ENCODE measurements around the gene DHRS7C. TPM values are rescaled to one million over a fixed set of nuclear protein-coding genes. Genes with fewer than 3 reads are reported as not detected.
A peak's percentile ranks its signal among the peaks of the same experiment; 100 is the strongest.

Gene DHRS7C
- total RNA-seq, 1 experiment from 2014 or later = not detected

DNA sequence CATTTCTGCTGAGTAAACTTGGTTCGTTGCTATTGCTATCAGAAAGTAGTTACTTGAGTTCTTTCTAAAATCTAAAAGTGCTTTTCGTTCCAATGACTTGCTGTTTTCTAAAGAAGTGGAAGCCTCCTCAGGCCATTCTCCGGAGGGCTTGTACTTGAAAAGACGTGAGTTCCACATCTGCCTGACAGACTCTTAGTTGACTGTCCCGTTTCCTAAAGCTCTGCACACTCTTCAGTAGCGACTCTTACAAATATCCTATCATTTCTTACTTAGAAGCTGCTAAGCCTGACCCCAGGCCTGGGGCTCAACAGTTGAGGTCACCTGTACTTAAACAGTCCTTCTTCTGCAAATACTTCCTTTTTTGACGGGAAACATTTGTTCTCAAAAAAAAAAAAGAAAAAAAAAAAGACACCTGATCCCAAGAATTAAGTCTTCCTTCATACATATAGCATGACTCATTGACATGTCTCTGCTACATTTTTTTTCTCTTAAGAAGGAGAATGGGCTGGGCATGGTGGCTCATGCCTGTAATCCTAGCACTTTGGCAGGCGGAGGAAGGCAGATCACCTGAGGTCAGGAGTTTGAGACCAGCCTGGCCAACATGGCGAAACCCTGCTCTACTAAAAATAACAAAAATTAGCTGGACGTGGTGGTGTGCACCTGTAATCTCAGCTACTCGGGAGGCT is 61.5 kb downstream of the DHRS7C start (continued):
- TF ChIP-seq, protein P1, sequence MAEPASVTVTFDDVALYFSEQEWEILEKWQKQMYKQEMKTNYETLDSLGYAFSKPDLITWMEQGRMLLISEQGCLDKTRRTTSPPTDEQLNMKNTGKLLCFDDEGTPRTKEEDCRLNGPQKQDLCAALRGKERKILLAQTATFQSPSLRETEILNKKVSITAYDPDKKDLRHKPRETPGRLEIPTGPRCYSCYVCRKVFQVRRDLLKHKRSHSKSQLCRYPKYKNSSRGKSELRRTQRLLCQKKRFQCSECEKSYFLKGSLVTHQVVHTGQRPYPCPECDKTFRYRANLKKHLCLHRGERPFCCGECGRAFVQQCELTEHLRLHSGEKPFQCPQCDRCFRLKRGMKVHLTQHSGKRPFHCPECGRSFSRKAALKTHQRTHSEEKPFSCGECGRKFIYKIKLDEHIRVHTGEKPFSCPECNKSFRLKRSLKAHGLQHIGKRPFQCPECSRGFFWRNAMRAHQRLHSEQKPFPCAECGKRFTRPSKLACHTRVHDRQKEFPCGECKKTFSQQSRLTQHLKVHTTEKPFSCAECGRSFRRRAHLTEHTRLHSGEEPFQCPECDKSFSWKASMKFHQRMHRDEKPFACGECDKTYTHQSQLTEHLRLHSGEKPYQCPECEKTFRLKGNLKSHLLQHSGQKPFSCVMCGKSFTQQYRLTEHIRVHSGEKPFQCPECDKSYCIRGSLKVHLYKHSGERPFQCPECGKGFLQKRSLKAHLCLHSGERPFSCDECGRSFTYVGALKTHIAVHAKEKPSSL (CRISPR knock-in tag; conservative IDR thresholded peaks at IDR 0.05) = no peak
- TF ChIP-seq, protein P2, sequence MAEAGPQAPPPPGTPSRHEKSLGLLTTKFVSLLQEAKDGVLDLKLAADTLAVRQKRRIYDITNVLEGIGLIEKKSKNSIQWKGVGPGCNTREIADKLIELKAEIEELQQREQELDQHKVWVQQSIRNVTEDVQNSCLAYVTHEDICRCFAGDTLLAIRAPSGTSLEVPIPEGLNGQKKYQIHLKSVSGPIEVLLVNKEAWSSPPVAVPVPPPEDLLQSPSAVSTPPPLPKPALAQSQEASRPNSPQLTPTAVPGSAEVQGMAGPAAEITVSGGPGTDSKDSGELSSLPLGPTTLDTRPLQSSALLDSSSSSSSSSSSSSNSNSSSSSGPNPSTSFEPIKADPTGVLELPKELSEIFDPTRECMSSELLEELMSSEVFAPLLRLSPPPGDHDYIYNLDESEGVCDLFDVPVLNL (CRISPR knock-in tag; IDR thresholded peaks at IDR 0.05; ENCODE audit: borderline replicate concordance, low read depth) = no peak
- TF ChIP-seq, protein P3, sequence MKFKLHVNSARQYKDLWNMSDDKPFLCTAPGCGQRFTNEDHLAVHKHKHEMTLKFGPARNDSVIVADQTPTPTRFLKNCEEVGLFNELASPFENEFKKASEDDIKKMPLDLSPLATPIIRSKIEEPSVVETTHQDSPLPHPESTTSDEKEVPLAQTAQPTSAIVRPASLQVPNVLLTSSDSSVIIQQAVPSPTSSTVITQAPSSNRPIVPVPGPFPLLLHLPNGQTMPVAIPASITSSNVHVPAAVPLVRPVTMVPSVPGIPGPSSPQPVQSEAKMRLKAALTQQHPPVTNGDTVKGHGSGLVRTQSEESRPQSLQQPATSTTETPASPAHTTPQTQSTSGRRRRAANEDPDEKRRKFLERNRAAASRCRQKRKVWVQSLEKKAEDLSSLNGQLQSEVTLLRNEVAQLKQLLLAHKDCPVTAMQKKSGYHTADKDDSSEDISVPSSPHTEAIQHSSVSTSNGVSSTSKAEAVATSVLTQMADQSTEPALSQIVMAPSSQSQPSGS (CRISPR knock-in tag; IDR thresholded peaks at IDR 0.05; ENCODE audit: borderline replicate concordance, low read depth) = no peak
- no peak for TF ChIP-seq CDX4 (CRISPR knock-in tag; IDR thresholded peaks at IDR 0.05; ENCODE audit: borderline replicate concordance)

DNA sequence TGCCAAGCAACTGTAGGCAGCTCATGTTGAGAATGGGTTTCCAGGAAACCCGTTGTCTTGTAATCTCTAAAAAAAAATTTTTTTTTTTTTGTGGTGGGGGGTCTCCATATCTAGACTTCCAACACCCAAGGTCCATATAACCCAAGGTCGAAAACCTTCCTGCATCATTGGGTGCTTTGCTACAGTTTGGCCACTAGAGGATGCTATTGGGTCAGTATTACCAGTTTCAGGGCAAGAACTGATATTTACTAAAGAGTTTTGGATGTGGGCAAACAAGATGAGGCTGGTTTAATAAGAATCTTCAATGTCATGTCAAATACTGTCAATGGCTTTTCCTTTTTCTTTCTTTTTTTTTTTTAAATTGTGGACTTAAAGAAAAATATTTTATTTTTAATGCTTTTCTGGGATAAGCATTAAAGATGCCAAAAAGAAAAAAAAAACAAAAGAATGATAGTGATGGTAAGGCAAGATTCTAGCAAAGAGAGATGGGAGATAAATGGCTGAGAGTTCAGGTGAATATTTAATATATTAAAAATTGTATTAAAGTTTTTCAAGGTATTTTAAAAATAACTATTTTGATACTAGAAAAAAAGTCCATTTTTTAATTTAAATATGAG is 62.2 kb downstream of the DHRS7C start:
- CTCF ChIA-PET = interaction anchor here (0.6 to 1.9 kb wide), 15 partner anchors 9 to 200 kb away, joined by 3 to 13 read pairs (median 4); partner anchors contain the start of genes CFAP52 and USP43
- TF ChIP-seq ATF3 (CRISPR knock-in tag; conservative IDR thresholded peaks at IDR 0.05) (no peak), HMGA2 (CRISPR knock-in tag; IDR thresholded peaks at IDR 0.05) (peak; percentile 29; the same call in 1 of the 2 replicates), SOX15 (CRISPR knock-in tag; IDR thresholded peaks at IDR 0.05) (no peak), ARID4B (CRISPR knock-in tag; IDR thresholded peaks at IDR 0.05; ENCODE audit: borderline replicate concordance) (no peak)
- TF ChIP-seq, protein P4, sequence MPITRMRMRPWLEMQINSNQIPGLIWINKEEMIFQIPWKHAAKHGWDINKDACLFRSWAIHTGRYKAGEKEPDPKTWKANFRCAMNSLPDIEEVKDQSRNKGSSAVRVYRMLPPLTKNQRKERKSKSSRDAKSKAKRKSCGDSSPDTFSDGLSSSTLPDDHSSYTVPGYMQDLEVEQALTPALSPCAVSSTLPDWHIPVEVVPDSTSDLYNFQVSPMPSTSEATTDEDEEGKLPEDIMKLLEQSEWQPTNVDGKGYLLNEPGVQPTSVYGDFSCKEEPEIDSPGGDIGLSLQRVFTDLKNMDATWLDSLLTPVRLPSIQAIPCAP (CRISPR knock-in tag; IDR thresholded peaks at IDR 0.05) = no peak
- TF ChIP-seq, protein P5, sequence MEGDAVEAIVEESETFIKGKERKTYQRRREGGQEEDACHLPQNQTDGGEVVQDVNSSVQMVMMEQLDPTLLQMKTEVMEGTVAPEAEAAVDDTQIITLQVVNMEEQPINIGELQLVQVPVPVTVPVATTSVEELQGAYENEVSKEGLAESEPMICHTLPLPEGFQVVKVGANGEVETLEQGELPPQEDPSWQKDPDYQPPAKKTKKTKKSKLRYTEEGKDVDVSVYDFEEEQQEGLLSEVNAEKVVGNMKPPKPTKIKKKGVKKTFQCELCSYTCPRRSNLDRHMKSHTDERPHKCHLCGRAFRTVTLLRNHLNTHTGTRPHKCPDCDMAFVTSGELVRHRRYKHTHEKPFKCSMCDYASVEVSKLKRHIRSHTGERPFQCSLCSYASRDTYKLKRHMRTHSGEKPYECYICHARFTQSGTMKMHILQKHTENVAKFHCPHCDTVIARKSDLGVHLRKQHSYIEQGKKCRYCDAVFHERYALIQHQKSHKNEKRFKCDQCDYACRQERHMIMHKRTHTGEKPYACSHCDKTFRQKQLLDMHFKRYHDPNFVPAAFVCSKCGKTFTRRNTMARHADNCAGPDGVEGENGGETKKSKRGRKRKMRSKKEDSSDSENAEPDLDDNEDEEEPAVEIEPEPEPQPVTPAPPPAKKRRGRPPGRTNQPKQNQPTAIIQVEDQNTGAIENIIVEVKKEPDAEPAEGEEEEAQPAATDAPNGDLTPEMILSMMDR (IDR thresholded peaks at IDR 0.05) = peak; percentile 96
- no peak overlapping the region for H3K4me3 Mint-ChIP-seq
- peaks cover 18% of the 10 kb centered on the region for H3K36me3 Mint-ChIP-seq
- peaks cover 26% of the 10 kb centered on the region for H3K9me3 Mint-ChIP-seq
- H3K27me3 Mint-ChIP-seq (ENCODE audit: low read depth) = peaks cover 5% of the 10 kb centered on the region; the same call in 1 of the 2 replicates
- POLR2A ChIA-PET = interaction anchor here (0.7 kb wide), 1 partner anchor 68 kb away, joined by 4 read pairs; no protein-coding TSS in a partner anchor
- ATAC-seq (peak; percentile 32; the same call in 1 of the 2 replicates), DNase-seq (ENCODE audit: low spot score) (no peak)
- H3K27ac Mint-ChIP-seq = no peak overlapping the region
- no peaks in the 10 kb centered on the region for H3K4me1 Mint-ChIP-seq

All from WTC11 (cell line).